Fibroblast of lung (primary cell): Measurements from ENCODE around the gene KCNH6. TPM values are rescaled to one million over a fixed set of nuclear protein-coding genes. Genes with fewer than 3 reads are reported as not detected.

Experiments used
- DNase-seq, 2 donors: peaks; one replicate each; pipeline versions ENCODE4 v3.0.0 to v3.0.0-alpha.2; 2010; ENCODE audit warnings: low read depth in 2 of 2
- H2AFZ ChIP-seq: 2 replicates; pipeline ENCODE4 v1.5.1; 2012; ENCODE audit warnings: low read length, control low read depth, inconsistent platforms
- H3K27ac ChIP-seq: 2 replicates; pipeline ENCODE4 v1.5.1; 2011; ENCODE audit warnings: low read length, control low read depth; ENCODE audit not compliant: insufficient read depth
- H3K27me3 ChIP-seq: 2 replicates; pipeline ENCODE4 v1.5.1; 2011; ENCODE audit warnings: mild to moderate bottlenecking, low read length; ENCODE audit not compliant: control insufficient read depth, insufficient read depth
- H3K36me3 ChIP-seq: 2 replicates; pipeline ENCODE4 v1.5.1; 2011; ENCODE audit warnings: low read length; ENCODE audit not compliant: control insufficient read depth, insufficient read depth
- H3K4me1 ChIP-seq: 2 replicates; pipeline ENCODE4 v1.5.1; 2011; ENCODE audit warnings: low read length; ENCODE audit not compliant: control insufficient read depth, insufficient read depth; ENCODE audit errors: extremely low read depth
- H3K4me2 ChIP-seq: 2 replicates; pipeline ENCODE4 v1.5.1; 2011; ENCODE audit warnings: low read length, control low read depth; ENCODE audit not compliant: insufficient read depth; ENCODE audit errors: extremely low read depth
- H3K4me3 ChIP-seq, 4 experiments: fragments of 200-600 bp in 1 of 4; sonication (generic) in 1 of 4; replicated peaks in 1 of 4; 2 replicates each; pipeline ENCODE4 v1.5.1; 2011 to 2016; ENCODE audit warnings: low read length in 4 of 4, low read depth in 3 of 4, mild to moderate bottlenecking in 3 of 4, control low read depth in 2 of 4, inconsistent platforms in 1 of 4, mixed read lengths in 1 of 4; ENCODE audit not compliant: insufficient read depth in 1 of 4; ENCODE audit errors: control extremely low read depth in 1 of 4
- H3K79me2 ChIP-seq: 2 replicates; pipeline ENCODE4 v1.5.1; 2012; ENCODE audit warnings: mild to moderate bottlenecking, low read length, inconsistent platforms; ENCODE audit not compliant: control insufficient read depth, insufficient read depth
- H3K9ac ChIP-seq: 2 replicates; pipeline ENCODE4 v1.5.1; 2011; ENCODE audit warnings: mild to moderate bottlenecking, low read length, control low read depth; ENCODE audit not compliant: insufficient read depth
- H3K9me3 ChIP-seq: 2 replicates; pipeline ENCODE4 v1.5.1; 2012; ENCODE audit warnings: low read depth, low read length; ENCODE audit not compliant: control insufficient read depth, insufficient read depth
- H4K20me1 ChIP-seq: 2 replicates; pipeline ENCODE4 v1.5.1; 2011; ENCODE audit warnings: low read length; ENCODE audit not compliant: control insufficient read depth, insufficient read depth; ENCODE audit errors: extremely low read depth
- EZH2 ChIP-seq: IDR thresholded peaks from 2 replicates; pipeline ENCODE4 v1.5.1; 2012; ENCODE audit warnings: low read length, control low read depth, mild to moderate bottlenecking; ENCODE audit errors: missing control alignments
- polyA plus RNA-seq, 2 donors: library from polyadenylated mRNA; depleted of rRNA in 1 of 2; stranded (reverse) in 1 of 2; unstranded in 1 of 2; fragments of >200 nt; gene quantifications; 2 replicates each; pipeline ENCODE4 v1.2.1, GENCODE V29; 2011 to 2012; ENCODE audit warnings: missing spikeins in 1 of 2
- total RNA-seq: library from RNA; depleted of rRNA; stranded (reverse); fragments of >200 nt; gene quantifications from 2 replicates; pipeline ENCODE4 v1.2.1, GENCODE V29; 2014
- TF ChIP-seq, protein P1 (sequence below), 2 donors: IDR thresholded peaks in 1 of 2; conservative IDR thresholded peaks in 1 of 2; 1 replicate in 1 of 2; 2 replicates in 1 of 2; pipeline ENCODE4 v1.5.1; 2011 to 2012; ENCODE audit warnings: low read length in 2 of 2, control low read depth in 1 of 2, inconsistent platforms in 1 of 2, low read depth in 1 of 2, mild to moderate bottlenecking in 1 of 2

KCNH6 gene
- total and polyA plus RNA-seq, 2 donors (not counting 1 experiment from before 2014, with no cell fraction given) = not detected

- no peak for DNase-seq
- H3K27ac ChIP-seq = no peak overlapping the region
Measured at GRCh38 chr17:63481488-63481870, 41.7 kb upstream of the KCNH6 start.

GRCh38 chr17:63482509-63482908, 40.6 kb upstream of the KCNH6 start:
- Histone ChIP-seq H3K9ac (no peak overlapping the region), H3K4me2 (no peak overlapping the region), H3K4me3 (no peak overlapping the region), H2AFZ (no peak overlapping the region), H4K20me1 (no peaks in the 10 kb centered on the region), H3K36me3 (no peaks in the 10 kb centered on the region), H3K27me3 (no peaks in the 10 kb centered on the region), H3K27ac (no peak overlapping the region), H3K4me1 (peaks cover 5% of the 10 kb centered on the region), H3K79me2 (no peaks in the 10 kb centered on the region), H3K9me3 (no peaks in the 10 kb centered on the region)
- no peak for DNase-seq
- TF ChIP-seq, protein P1, sequence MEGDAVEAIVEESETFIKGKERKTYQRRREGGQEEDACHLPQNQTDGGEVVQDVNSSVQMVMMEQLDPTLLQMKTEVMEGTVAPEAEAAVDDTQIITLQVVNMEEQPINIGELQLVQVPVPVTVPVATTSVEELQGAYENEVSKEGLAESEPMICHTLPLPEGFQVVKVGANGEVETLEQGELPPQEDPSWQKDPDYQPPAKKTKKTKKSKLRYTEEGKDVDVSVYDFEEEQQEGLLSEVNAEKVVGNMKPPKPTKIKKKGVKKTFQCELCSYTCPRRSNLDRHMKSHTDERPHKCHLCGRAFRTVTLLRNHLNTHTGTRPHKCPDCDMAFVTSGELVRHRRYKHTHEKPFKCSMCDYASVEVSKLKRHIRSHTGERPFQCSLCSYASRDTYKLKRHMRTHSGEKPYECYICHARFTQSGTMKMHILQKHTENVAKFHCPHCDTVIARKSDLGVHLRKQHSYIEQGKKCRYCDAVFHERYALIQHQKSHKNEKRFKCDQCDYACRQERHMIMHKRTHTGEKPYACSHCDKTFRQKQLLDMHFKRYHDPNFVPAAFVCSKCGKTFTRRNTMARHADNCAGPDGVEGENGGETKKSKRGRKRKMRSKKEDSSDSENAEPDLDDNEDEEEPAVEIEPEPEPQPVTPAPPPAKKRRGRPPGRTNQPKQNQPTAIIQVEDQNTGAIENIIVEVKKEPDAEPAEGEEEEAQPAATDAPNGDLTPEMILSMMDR (conservative IDR thresholded peaks at IDR 0.05 in 1 of 2, IDR thresholded peaks at IDR 0.05 in 1 of 2; ENCODE audit: low read depth in 1 of 2, low read length in 2 of 2) = no peak
- TF ChIP-seq EZH2 = no peak

More at GRCh38 chr17:63481488-63481870, 41.7 kb upstream of the KCNH6 start:
- Histone ChIP-seq H3K4me3 (no peak overlapping the region), H3K4me2 (no peak overlapping the region), H3K4me1 (peaks cover 7% of the 10 kb centered on the region), H3K27me3 (no peaks in the 10 kb centered on the region), H3K79me2 (no peaks in the 10 kb centered on the region), H3K9me3 (no peaks in the 10 kb centered on the region), H2AFZ (no peak overlapping the region), H4K20me1 (no peaks in the 10 kb centered on the region), H3K9ac (no peak overlapping the region), H3K36me3 (no peaks in the 10 kb centered on the region)
- no peak for TF ChIP-seq EZH2
- TF ChIP-seq, protein P1 (conservative IDR thresholded peaks at IDR 0.05 in 1 of 2, IDR thresholded peaks at IDR 0.05 in 1 of 2; ENCODE audit: low read depth in 1 of 2, low read length in 2 of 2) = no peak

GRCh38 chr17:63483038-63483437, 40.1 kb upstream of the KCNH6 start:
- Histone ChIP-seq H3K4me2 (no peak overlapping the region), H3K27me3 (no peaks in the 10 kb centered on the region), H3K9me3 (no peaks in the 10 kb centered on the region), H2AFZ (no peak overlapping the region), H3K4me3 (no peak overlapping the region), H3K79me2 (no peaks in the 10 kb centered on the region), H3K27ac (no peak overlapping the region), H4K20me1 (no peaks in the 10 kb centered on the region), H3K36me3 (no peaks in the 10 kb centered on the region), H3K4me1 (peaks cover 4% of the 10 kb centered on the region), H3K9ac (no peak overlapping the region)
- DNase-seq = no peak
- TF ChIP-seq, protein P1 (conservative IDR thresholded peaks at IDR 0.05 in 1 of 2, IDR thresholded peaks at IDR 0.05 in 1 of 2; ENCODE audit: low read depth in 1 of 2, low read length in 2 of 2) = no peak
- TF ChIP-seq EZH2 = no peak
